Caco-2 (cell line): ENCODE data around the gene PLCB2. TPM values are rescaled to one million over a fixed set of nuclear protein-coding genes. Genes with fewer than 3 reads are reported as not detected.

Experiments used
- BruUV-seq: library from RNA; stranded (reverse); fragments of 400-500 nt; replicated peaks from 2 replicates; lab custom pipeline; 2021; lab: Mats Ljungman, UMichigan
- CTCF ChIA-PET: fragments of 300-600 bp; sonication (Branson Sonifier 250); formaldehyde crosslinking; loops from one replicate; lab custom pipeline; 2022; ENCODE audit warnings: antibody characterized with exemption; lab: Charles Lee
- POLR2A ChIA-PET: fragments of 300-600 bp; sonication (Branson Sonifier 250); formaldehyde crosslinking; loops from one replicate; lab custom pipeline; 2022; ENCODE audit warnings: antibody characterized with exemption; lab: Charles Lee
- DNase-seq, 2 experiments: peaks; one replicate each; pipeline versions ENCODE4 v3.0.0 to v3.0.0-alpha.2; 2020 to 2022
- H3K27me3 ChIP-seq: replicated peaks from 2 replicates; pipeline ENCODE4 v1.6.0; 2011; ENCODE audit warnings: low read length; ENCODE audit not compliant: control insufficient read depth, insufficient read depth
- H3K36me3 ChIP-seq: 2 replicates; pipeline ENCODE4 v1.5.1; 2011; ENCODE audit warnings: low read length; ENCODE audit not compliant: control insufficient read depth, insufficient read depth
- H3K4me1 ChIP-seq: fragments of 250-450 bp; sonication (Bioruptor Pico); 2 replicates; pipeline ENCODE4 v1.5.1; 2020; ENCODE audit warnings: mild to moderate bottlenecking
- H3K4me3 ChIP-seq: 2 replicates; pipeline ENCODE4 v1.5.1; 2011; ENCODE audit warnings: low read depth, mild to moderate bottlenecking, control low read depth, low read length
- H3K9me3 ChIP-seq: fragments of 250-450 bp; sonication (Bioruptor Pico); 2 replicates; pipeline ENCODE4 v1.5.1; 2020; ENCODE audit warnings: mild to moderate bottlenecking, moderate library complexity
- H3K27ac Mint-ChIP-seq: one replicate; pipeline ENCODE4 v1.8.0; 2022; ENCODE audit warnings: mixed read lengths; ENCODE audit not compliant: unreplicated experiment
- H3K27me3 Mint-ChIP-seq: one replicate; pipeline ENCODE4 v1.8.0; 2022; ENCODE audit warnings: mixed read lengths; ENCODE audit not compliant: insufficient read depth, unreplicated experiment
- H3K36me3 Mint-ChIP-seq: one replicate; pipeline ENCODE4 v1.8.0; 2022; ENCODE audit warnings: mild to moderate bottlenecking, mixed read lengths; ENCODE audit not compliant: insufficient read depth, unreplicated experiment
- H3K4me1 Mint-ChIP-seq: one replicate; pipeline ENCODE4 v1.8.0; 2022; ENCODE audit warnings: low read depth, mixed read lengths; ENCODE audit not compliant: unreplicated experiment
- H3K4me3 Mint-ChIP-seq: one replicate; pipeline ENCODE4 v1.8.0; 2022; ENCODE audit warnings: mild to moderate bottlenecking, moderate library complexity, mixed read lengths; ENCODE audit not compliant: unreplicated experiment
- H3K9me3 Mint-ChIP-seq: one replicate; pipeline ENCODE4 v1.8.0; 2022; ENCODE audit warnings: mixed read lengths; ENCODE audit not compliant: unreplicated experiment
- CTCF ChIP-seq, 2 experiments: fragments of 200-600 bp in 1 of 2; IDR thresholded peaks; 1 replicate in 1 of 2; 2 replicates in 1 of 2; pipeline versions ENCODE4 v1.5.1 to v1.8.0; 2011 to 2022; ENCODE audit warnings: antibody characterized with exemption in 1 of 2, control low read depth in 1 of 2, inconsistent platforms in 1 of 2, low read depth in 1 of 2, low read length in 1 of 2, mild to moderate bottlenecking in 1 of 2, moderate library complexity in 1 of 2; ENCODE audit not compliant: insufficient read depth in 1 of 2, severe bottlenecking in 1 of 2, unreplicated experiment in 1 of 2
- intact Hi-C: fragments of 100-400 bp; cut with micrococcal nuclease; formaldehyde crosslinking; loops from one replicate; pipeline ENCODE4 v1.10.0; 2022; ENCODE audit not compliant: unreplicated experiment
- total RNA-seq: library from RNA; stranded (reverse); gene quantifications from 2 replicates; pipeline ENCODE4 v1.2.3, GENCODE V29; 2022

The PLCB2 gene
- total RNA-seq, 1 experiment from 2014 or later: 4.7 TPM

GRCh38 chr15:40286794-40287193 is 20.9 kb downstream of the PLCB2 start:
- ChIA-PET POLR2A (interaction anchor here (0.6 kb wide), 1 partner anchor 7 kb away, joined by 4 read pairs; no protein-coding TSS in a partner anchor), CTCF (interaction anchor here (1.0 kb wide), 1 partner anchor 12 kb away, joined by 4 read pairs; no protein-coding TSS in a partner anchor)
- H3K4me3 ChIP-seq: no peak overlapping the region
- no peaks in the 10 kb centered on the region for H3K36me3 ChIP-seq
- intact Hi-C loops: no loop called here
- H3K4me1 ChIP-seq: no peaks in the 10 kb centered on the region
- H3K27me3 Mint-ChIP-seq: no peaks in the 10 kb centered on the region
- H3K36me3 Mint-ChIP-seq: no peaks in the 10 kb centered on the region
- no peak for TF ChIP-seq CTCF (IDR thresholded peaks at IDR 0.05; ENCODE audit: insufficient read depth in 1 of 2, low read depth in 1 of 2, low read length in 1 of 2, severe bottlenecking in 1 of 2, unreplicated experiment in 1 of 2)
- H3K27me3 ChIP-seq: no peaks in the 10 kb centered on the region
- no peak for DNase-seq
- no peak overlapping the region for H3K4me3 Mint-ChIP-seq
- H3K27ac Mint-ChIP-seq: no peak overlapping the region
- no peaks in the 10 kb centered on the region for H3K9me3 Mint-ChIP-seq
- BruUV-seq: no TSS peak
- no peaks in the 10 kb centered on the region for H3K4me1 Mint-ChIP-seq
- no peaks in the 10 kb centered on the region for H3K9me3 ChIP-seq

GRCh38 chr15:40286061-40286532 is 21.6 kb downstream of the PLCB2 start:
- Mint-ChIP-seq H3K27ac (no peak overlapping the region), H3K27me3 (no peaks in the 10 kb centered on the region), H3K4me1 (no peaks in the 10 kb centered on the region), H3K36me3 (no peaks in the 10 kb centered on the region), H3K4me3 (no peak overlapping the region), H3K9me3 (no peaks in the 10 kb centered on the region)
- no peaks in the 10 kb centered on the region for H3K27me3 ChIP-seq
- no peak overlapping the region for H3K4me3 ChIP-seq
- POLR2A ChIA-PET: no interaction called here
- DNase-seq: no peak
- no peak for TF ChIP-seq CTCF (IDR thresholded peaks at IDR 0.05; ENCODE audit: insufficient read depth in 1 of 2, low read depth in 1 of 2, low read length in 1 of 2, severe bottlenecking in 1 of 2, unreplicated experiment in 1 of 2)
- H3K9me3 ChIP-seq: no peaks in the 10 kb centered on the region
- no TSS peak for BruUV-seq
- CTCF ChIA-PET: interaction anchor here (0.6 to 2.0 kb wide), 5 partner anchors 11 to 131 kb away, joined by 4 to 10 read pairs (median 7); no protein-coding TSS in a partner anchor
- H3K4me1 ChIP-seq: no peaks in the 10 kb centered on the region
- no peaks in the 10 kb centered on the region for H3K36me3 ChIP-seq
- intact Hi-C loops: no loop called here

- Mint-ChIP-seq H3K27me3 (no peaks in the 10 kb centered on the region), H3K36me3 (no peaks in the 10 kb centered on the region), H3K4me3 (no peak overlapping the region), H3K27ac (no peak overlapping the region), H3K4me1 (no peaks in the 10 kb centered on the region), H3K9me3 (no peaks in the 10 kb centered on the region)
- TF ChIP-seq CTCF (IDR thresholded peaks at IDR 0.05; ENCODE audit: insufficient read depth in 1 of 2, low read depth in 1 of 2, low read length in 1 of 2, severe bottlenecking in 1 of 2, unreplicated experiment in 1 of 2): no peak
- H3K4me1 ChIP-seq: no peaks in the 10 kb centered on the region
- ChIA-PET CTCF (interaction anchor here (0.6 to 2.0 kb wide), 4 partner anchors 11 to 132 kb away, joined by 4 to 10 read pairs (median 8); no protein-coding TSS in a partner anchor), POLR2A (no interaction called here)
- intact Hi-C loops: no loop called here
- no TSS peak for BruUV-seq
- H3K27me3 ChIP-seq: no peaks in the 10 kb centered on the region
- H3K9me3 ChIP-seq: no peaks in the 10 kb centered on the region
- H3K4me3 ChIP-seq: no peak overlapping the region
- DNase-seq: no peak
- H3K36me3 ChIP-seq: no peaks in the 10 kb centered on the region
These were observed 22.2 kb downstream of the PLCB2 start for GRCh38 chr15:40285554-40286011.
